Lung (tissue), 12 donors: Measurements from ENCODE around the gene FGFR3. TPM values are rescaled to one million over a fixed set of nuclear protein-coding genes. Genes with fewer than 3 reads are reported as not detected.

Experiments used
- ATAC-seq: fragments of 200-7000 bp; cut with Tn5 transposase; one replicate; pipeline ENCODE4 v1.9.1; 2020; ENCODE audit warnings: moderate number of reproducible peaks; ENCODE audit not compliant: insufficient read depth, low FRiP score
- DNase-seq, 3 donors: peaks; one replicate each; pipeline ENCODE4 v3.0.0-alpha.2; 2013 to 2017
- H3K27ac ChIP-seq, 2 donors: one replicate each; pipeline ENCODE4 v1.5.1; 2013; ENCODE audit warnings: mild to moderate bottlenecking in 2 of 2, moderate library complexity in 2 of 2, control low read depth in 1 of 2, inconsistent platforms in 1 of 2, low read depth in 1 of 2, low read length in 1 of 2
- H3K27me3 ChIP-seq, 3 donors: one replicate each; pipeline ENCODE4 v1.5.1; 2013; ENCODE audit warnings: low read length in 2 of 3; ENCODE audit not compliant: control insufficient read depth in 3 of 3, insufficient read depth in 3 of 3
- H3K36me3 ChIP-seq, 4 donors: one replicate each; pipeline ENCODE4 v1.5.1; 2013; ENCODE audit warnings: low read length in 4 of 4, mild to moderate bottlenecking in 1 of 4, moderate library complexity in 1 of 4; ENCODE audit not compliant: control insufficient read depth in 4 of 4, insufficient read depth in 4 of 4
- H3K4me1 ChIP-seq, 5 donors: one replicate each; pipeline ENCODE4 v1.5.1; 2013; ENCODE audit warnings: low read length in 5 of 5, mild to moderate bottlenecking in 2 of 5, moderate library complexity in 1 of 5; ENCODE audit not compliant: control insufficient read depth in 5 of 5, insufficient read depth in 5 of 5
- H3K4me3 ChIP-seq: one replicate; pipeline ENCODE4 v1.5.1; 2013; ENCODE audit warnings: mild to moderate bottlenecking, control low read depth, moderate library complexity
- H3K9ac ChIP-seq, 2 donors: one replicate each; pipeline ENCODE4 v1.5.1; 2013; ENCODE audit warnings: low read length in 2 of 2, control low read depth in 1 of 2; ENCODE audit not compliant: insufficient read depth in 1 of 2
- H3K9me3 ChIP-seq, 4 donors: one replicate each; pipeline ENCODE4 v1.5.1; 2013; ENCODE audit warnings: low read length in 3 of 4, mild to moderate bottlenecking in 1 of 4, moderate library complexity in 1 of 4; ENCODE audit not compliant: control insufficient read depth in 4 of 4, insufficient read depth in 3 of 4
- WGBS, 2 donors: extraction: QIAGEN DNeasy Blood & Tissue Kit; methylation state at CpG; one replicate each; pipeline ENCODE4 v1.1.7; 2013; 5-methylcytosine and 5-hydroxymethylcytosine counted together
- polyA plus RNA-seq, 2 donors: library from polyadenylated mRNA; stranded (reverse); fragments of 200-250 nt; gene quantifications; one replicate each; pipeline ENCODE4 v1.2.1, GENCODE V29; 2013
- total RNA-seq, 2 donors: library from RNA; depleted of rRNA in 1 of 2; stranded (reverse); fragments of >200 nt in 1 of 2; gene quantifications; one replicate each; pipeline ENCODE4 v1.2.1, GENCODE V29; 2014 to 2021
- TF ChIP-seq, protein P1 (sequence below): IDR thresholded peaks from 2 replicates; pipeline ENCODE4 v1.5.1; 2012; ENCODE audit warnings: mild to moderate bottlenecking; ENCODE audit errors: control extremely low read depth, extremely low read depth
- donor health status: control.
- donor health status: control.
- donor health status: Bipolar disorder and iron deficiency.
- donor health status: healthy.
- donor health status: DM: yes; HTN: yes; CAD: no.

The FGFR3 gene
- total and polyA plus RNA-seq, 4 donors = 8.1 to 99.3 (median 22.4) TPM

DNA sequence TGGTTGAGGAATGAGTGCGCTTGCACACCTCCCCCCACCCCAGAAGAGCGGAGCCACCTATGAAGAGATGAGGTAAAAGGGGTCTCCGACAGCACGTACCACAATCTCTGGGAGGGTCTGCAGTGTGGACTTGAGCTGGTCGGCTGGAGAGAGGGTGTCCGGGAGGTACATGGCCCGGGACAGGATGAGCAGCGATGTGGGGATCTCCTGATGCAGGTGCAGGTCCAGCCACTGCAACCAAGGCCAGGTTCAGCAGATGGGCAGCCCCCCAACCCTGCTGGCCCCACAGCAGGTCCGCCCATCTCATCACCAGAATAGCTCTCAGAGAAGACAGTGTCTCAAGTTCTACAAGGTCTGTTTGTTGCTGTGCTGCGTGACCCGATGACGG, 30.4 kb downstream of the FGFR3 start:
- DNase-seq (no peak), ATAC-seq (no peak)
- Histone ChIP-seq H3K27me3 (no peaks in the 10 kb centered on the region), H3K36me3 (peaks cover 9 to 62% (median 23%) of the 10 kb centered on the region in 4 donors), H3K4me1 (peaks cover 0 to 8% (median 0%) of the 10 kb centered on the region in 5 donors), H3K27ac (no peak overlapping the region), H3K4me3 (no peak overlapping the region), H3K9me3 (peaks cover 0 to 2% (median 0%) of the 10 kb centered on the region in 4 donors), H3K9ac (no peak overlapping the region)
- WGBS, 2 donors = 96 to 97% methylated on average over 12 of the region's 12 CpGs
- TF ChIP-seq, protein P1, sequence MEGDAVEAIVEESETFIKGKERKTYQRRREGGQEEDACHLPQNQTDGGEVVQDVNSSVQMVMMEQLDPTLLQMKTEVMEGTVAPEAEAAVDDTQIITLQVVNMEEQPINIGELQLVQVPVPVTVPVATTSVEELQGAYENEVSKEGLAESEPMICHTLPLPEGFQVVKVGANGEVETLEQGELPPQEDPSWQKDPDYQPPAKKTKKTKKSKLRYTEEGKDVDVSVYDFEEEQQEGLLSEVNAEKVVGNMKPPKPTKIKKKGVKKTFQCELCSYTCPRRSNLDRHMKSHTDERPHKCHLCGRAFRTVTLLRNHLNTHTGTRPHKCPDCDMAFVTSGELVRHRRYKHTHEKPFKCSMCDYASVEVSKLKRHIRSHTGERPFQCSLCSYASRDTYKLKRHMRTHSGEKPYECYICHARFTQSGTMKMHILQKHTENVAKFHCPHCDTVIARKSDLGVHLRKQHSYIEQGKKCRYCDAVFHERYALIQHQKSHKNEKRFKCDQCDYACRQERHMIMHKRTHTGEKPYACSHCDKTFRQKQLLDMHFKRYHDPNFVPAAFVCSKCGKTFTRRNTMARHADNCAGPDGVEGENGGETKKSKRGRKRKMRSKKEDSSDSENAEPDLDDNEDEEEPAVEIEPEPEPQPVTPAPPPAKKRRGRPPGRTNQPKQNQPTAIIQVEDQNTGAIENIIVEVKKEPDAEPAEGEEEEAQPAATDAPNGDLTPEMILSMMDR = no peak

DNA sequence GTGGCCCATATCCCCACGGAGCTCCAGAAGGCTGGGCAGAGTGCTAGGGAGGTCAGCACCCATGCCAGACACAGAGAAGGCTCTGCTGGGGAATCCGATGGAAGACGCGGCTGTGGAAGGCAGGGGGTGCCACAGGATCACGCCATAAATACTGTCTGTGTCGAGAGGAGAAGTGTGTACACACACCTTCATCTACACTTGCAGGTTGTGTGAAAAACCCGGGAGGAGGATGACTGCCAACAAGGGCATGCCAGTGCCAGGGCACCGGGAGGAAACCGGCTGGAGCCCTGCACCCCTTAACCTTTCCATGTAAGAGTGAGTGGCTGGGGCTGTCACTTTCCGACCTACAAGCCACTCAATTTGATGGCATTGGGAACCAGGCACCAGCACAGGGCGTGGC, 31.7 kb downstream of the FGFR3 start:
- TF ChIP-seq, protein P1 = no peak
- no peak for ATAC-seq
- Histone ChIP-seq H3K27ac (no peak overlapping the region), H3K4me1 (no peaks in the 10 kb centered on the region), H3K9me3 (peaks cover 0 to 2% (median 0%) of the 10 kb centered on the region in 4 donors), H3K4me3 (no peak overlapping the region), H3K9ac (no peak overlapping the region), H3K27me3 (no peaks in the 10 kb centered on the region), H3K36me3 (peaks cover 7 to 54% (median 21%) of the 10 kb centered on the region in 4 donors)
- no peak for DNase-seq
- WGBS, 2 donors = 86 to 88% methylated on average over 11 of the region's 11 CpGs

DNA sequence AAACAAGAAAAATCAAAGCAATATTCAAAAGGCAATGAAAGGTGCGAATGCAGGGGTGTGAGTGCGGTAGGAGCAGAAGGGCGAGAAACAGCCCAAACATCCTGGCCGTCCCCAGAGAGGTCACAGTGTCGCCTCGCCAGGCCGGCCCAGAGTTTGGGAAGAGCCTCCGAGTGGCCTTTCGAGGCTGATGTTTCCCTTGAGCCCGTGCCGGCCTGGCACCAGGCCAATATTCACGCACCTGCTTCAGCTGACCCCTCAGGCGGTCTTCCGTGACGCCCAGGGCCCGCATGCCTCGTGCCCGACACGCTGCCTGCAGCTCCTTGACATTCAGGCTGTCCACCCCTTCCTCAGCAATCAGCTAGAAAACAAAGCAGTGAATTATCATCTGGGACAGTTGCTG, 32.2 kb downstream of the FGFR3 start:
- H3K4me1 ChIP-seq = no peaks in the 10 kb centered on the region
- H3K27me3 ChIP-seq = no peaks in the 10 kb centered on the region
- WGBS, 2 donors = 89 to 90% methylated on average over 19 of the region's 19 CpGs
- no peak overlapping the region for H3K27ac ChIP-seq
- peaks cover 7 to 53% (median 20%) of the 10 kb centered on the region in 4 donors for H3K36me3 ChIP-seq
- no peak overlapping the region for H3K4me3 ChIP-seq
- no peak overlapping the region for H3K9ac ChIP-seq
- TF ChIP-seq, protein P1 = no peak
- DNase-seq (no peak), ATAC-seq (no peak)
- peaks cover 0 to 2% (median 0%) of the 10 kb centered on the region in 4 donors for H3K9me3 ChIP-seq
